Peyer's patch (tissue), 4 donors: Measurements from ENCODE around the gene ZBTB7C. TPM values are rescaled to one million over a fixed set of nuclear protein-coding genes. Genes with fewer than 3 reads are reported as not detected.

ENCODE experiments used
- DNase-seq, 3 donors: peaks; one replicate each; pipeline ENCODE4 v3.0.0-alpha.2; 2017 to 2019
- H3K27ac ChIP-seq, 4 donors: fragments of 200-600 bp; sonication (generic); one replicate each; pipeline ENCODE4 v1.5.1; 2016 to 2019
- H3K27me3 ChIP-seq, 2 donors: fragments of 200-600 bp; sonication (generic); one replicate each; pipeline ENCODE4 v1.5.1; 2019
- H3K36me3 ChIP-seq, 3 donors: fragments of 200-600 bp; sonication (generic); one replicate each; pipeline ENCODE4 v1.5.1; 2016 to 2019
- H3K4me1 ChIP-seq, 4 donors: fragments of 200-600 bp; sonication (generic); one replicate each; pipeline ENCODE4 v1.5.1; 2016 to 2019
- H3K4me3 ChIP-seq, 4 donors: fragments of 200-600 bp; sonication (generic); 1 replicate in 3 of 4; 2 replicates in 1 of 4; pipeline ENCODE4 v1.5.1; 2016 to 2019; ENCODE audit warnings: mild to moderate bottlenecking in 1 of 4
- H3K9me3 ChIP-seq, 4 donors: fragments of 200-600 bp; sonication (generic); one replicate each; pipeline ENCODE4 v1.5.1; 2016 to 2019; ENCODE audit warnings: mild to moderate bottlenecking in 1 of 4
- POLR2A ChIP-seq, 2 donors: fragments of 450-650 bp; IDR thresholded peaks; one replicate each; pipeline ENCODE4 v1.5.1; 2017; ENCODE audit warnings: antibody characterized with exemption in 2 of 2, mild to moderate bottlenecking in 2 of 2, moderate library complexity in 2 of 2
- total RNA-seq, 4 donors: library from RNA; depleted of rRNA; stranded (reverse); fragments of >200 nt; gene quantifications; one replicate each; pipeline ENCODE4 v1.1.0, GENCODE V29; 2016
- TF ChIP-seq, protein P1 (sequence below), 6 experiments: fragments of 450-650 bp in 4 of 6; fragments of 200-600 bp in 2 of 6; sonication (generic) in 1 of 6; IDR thresholded peaks; one replicate each; pipeline ENCODE4 v1.5.1; 2017 to 2019; ENCODE audit warnings: antibody characterized with exemption in 6 of 6, mild to moderate bottlenecking in 3 of 6, moderate library complexity in 1 of 6

The ZBTB7C gene
- total RNA-seq, 4 donors from 2014 or later: 10.5 to 15.7 (median 14.2) TPM

DNA sequence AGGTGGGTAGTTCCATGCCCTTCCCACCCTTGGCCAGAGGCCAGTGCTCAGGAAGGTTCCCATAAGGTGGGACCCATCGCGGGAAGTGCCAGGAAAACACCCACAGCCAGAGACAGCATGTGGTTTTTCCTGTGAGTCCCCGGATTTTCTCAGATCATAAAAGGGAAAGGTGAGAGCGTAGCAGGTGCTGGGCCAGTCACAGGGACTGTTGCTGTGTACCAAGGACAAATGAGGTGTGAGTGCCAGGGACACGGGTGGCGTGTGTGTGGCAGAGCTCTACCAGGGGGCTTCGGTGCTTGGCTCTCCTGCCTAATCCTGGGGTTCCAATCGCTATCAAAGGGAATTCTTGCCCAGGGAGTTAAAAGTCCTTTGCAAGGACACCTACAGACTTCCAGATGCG, 319.2 kb downstream of the ZBTB7C start:
- H3K4me1 ChIP-seq: peaks cover 0 to 19% (median 2%) of the 10 kb centered on the region in 4 donors
- no peak overlapping the region for H3K4me3 ChIP-seq
- no peaks in the 10 kb centered on the region for H3K27me3 ChIP-seq
- no peaks in the 10 kb centered on the region for H3K36me3 ChIP-seq
- no peak for TF ChIP-seq POLR2A (IDR thresholded peaks at IDR 0.05)
- TF ChIP-seq, protein P1, sequence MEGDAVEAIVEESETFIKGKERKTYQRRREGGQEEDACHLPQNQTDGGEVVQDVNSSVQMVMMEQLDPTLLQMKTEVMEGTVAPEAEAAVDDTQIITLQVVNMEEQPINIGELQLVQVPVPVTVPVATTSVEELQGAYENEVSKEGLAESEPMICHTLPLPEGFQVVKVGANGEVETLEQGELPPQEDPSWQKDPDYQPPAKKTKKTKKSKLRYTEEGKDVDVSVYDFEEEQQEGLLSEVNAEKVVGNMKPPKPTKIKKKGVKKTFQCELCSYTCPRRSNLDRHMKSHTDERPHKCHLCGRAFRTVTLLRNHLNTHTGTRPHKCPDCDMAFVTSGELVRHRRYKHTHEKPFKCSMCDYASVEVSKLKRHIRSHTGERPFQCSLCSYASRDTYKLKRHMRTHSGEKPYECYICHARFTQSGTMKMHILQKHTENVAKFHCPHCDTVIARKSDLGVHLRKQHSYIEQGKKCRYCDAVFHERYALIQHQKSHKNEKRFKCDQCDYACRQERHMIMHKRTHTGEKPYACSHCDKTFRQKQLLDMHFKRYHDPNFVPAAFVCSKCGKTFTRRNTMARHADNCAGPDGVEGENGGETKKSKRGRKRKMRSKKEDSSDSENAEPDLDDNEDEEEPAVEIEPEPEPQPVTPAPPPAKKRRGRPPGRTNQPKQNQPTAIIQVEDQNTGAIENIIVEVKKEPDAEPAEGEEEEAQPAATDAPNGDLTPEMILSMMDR (IDR thresholded peaks at IDR 0.05): no peak
- no peak overlapping the region for H3K27ac ChIP-seq
- H3K9me3 ChIP-seq: no peaks in the 10 kb centered on the region
- DNase-seq: no peak

DNA sequence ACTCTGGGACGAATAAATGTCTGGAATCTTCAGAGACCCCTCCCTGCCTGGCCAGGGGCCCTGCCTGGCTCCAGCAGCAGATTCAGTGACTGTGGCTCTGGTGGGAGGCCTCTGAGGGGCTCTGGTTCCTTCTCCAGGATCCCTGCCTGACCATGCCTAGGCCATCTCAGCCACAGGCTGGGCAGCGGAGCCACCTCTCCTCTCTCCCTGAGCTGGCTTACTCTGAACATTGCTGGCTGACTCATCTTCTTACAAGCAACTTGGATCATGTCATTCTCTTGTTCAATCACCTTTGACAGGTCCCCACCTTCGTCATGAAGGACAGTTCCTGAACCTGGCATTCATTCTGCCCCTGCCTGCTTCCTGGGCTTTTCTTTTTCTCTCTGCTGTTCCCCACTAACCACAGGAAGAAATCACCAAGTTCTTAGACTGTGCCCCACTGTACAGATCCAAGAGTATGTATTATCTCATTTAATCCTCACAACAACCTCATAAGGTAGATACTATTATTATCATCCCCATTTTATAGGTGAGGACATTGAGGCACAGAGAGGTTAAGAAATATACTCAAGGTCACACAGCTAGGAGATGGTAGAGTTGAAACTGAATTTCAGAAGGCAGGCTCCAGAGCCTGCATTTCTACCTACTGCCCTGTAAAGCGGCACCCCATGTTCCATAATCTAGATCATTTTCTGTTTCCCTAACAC, 323.2 kb downstream of the ZBTB7C start:
- Histone ChIP-seq H3K4me1 (peaks cover 0 to 19% (median 3%) of the 10 kb centered on the region in 4 donors), H3K4me3 (no peak overlapping the region), H3K36me3 (no peaks in the 10 kb centered on the region), H3K27ac (peak overlapping the region in 3 of 4 donors; percentile 67 to 97 (median 86)), H3K9me3 (no peaks in the 10 kb centered on the region), H3K27me3 (no peaks in the 10 kb centered on the region)
- peak in 2 of 3 donors; percentile 71 to 80 for DNase-seq
- TF ChIP-seq POLR2A (IDR thresholded peaks at IDR 0.05): peak; percentile 57 to 84
- TF ChIP-seq, protein P1 (IDR thresholded peaks at IDR 0.05): no peak

DNA sequence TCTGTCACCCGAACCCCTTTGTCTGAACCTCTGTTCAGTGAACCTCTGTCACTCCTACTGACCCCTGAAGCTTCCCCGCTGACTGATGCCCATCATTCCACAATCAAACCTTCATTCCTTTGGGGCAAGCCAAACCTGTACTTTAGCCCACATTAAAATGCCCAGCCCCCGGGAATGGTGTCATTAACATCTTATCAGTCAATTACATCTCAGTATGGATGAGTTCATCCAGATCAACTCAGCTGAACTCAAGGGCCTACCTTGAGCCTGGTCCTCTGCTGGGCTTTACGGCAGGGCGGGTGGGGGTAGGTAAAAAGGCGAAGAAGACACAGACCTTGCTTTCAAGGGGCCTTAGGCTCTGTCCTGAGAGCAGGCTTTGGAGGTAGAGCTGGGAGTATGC, 324.3 kb downstream of the ZBTB7C start:
- Histone ChIP-seq H3K4me3 (no peak overlapping the region), H3K27me3 (no peaks in the 10 kb centered on the region), H3K27ac (peak overlapping the region in 3 of 4 donors; percentile 75 to 97 (median 86)), H3K36me3 (no peaks in the 10 kb centered on the region), H3K9me3 (no peaks in the 10 kb centered on the region), H3K4me1 (peaks cover 0 to 19% (median 3%) of the 10 kb centered on the region in 4 donors)
- DNase-seq: peak in 2 of 3 donors; percentile 71 to 82
- TF ChIP-seq, protein P1 (IDR thresholded peaks at IDR 0.05): no peak
- no peak for TF ChIP-seq POLR2A (IDR thresholded peaks at IDR 0.05)

DNA sequence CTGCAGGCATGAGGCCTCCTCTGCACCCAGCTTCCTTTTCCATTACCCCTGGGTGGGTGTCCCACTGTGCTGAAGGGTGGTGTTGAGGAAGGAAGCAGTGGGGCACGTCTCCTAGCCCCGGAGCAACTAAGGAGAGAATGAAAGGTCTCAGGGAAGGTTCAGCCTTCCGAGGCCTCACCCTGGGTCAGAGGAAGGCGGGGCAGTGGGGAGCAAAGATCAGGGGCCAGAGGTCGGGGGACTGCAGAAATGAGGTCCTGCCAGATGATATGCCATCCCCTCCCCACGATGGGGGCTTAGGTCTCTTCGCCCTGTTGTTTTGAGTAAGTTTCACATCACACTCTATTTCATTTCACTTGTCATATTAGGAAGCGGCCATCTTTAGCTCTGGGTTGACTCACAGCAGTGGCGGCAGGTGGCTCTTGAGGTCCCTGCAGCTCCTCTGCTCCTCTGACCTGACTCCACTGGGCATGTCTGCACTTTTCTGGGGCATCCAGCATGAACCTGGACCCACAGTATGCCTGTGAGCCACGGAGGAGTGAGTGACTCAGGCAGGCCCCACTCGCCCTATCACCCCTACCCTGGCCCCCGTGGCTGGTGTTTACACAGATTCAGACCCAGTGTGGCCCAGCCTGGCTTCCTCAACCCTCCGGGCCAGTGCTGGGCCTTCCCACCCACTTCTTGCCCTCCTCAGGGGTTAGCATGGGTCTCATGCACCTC, 325.0 kb downstream of the ZBTB7C start:
- Histone ChIP-seq H3K4me1 (peaks cover 0 to 19% (median 3%) of the 10 kb centered on the region in 4 donors), H3K27ac (peak overlapping the region in 3 of 4 donors; percentile 75 to 97 (median 86)), H3K4me3 (peak overlapping the region in 2 of 4 donors; percentile 29 to 35), H3K36me3 (no peaks in the 10 kb centered on the region), H3K9me3 (no peaks in the 10 kb centered on the region), H3K27me3 (no peaks in the 10 kb centered on the region)
- peak in 2 of 3 donors; percentile 72 to 73 for DNase-seq
- TF ChIP-seq POLR2A (IDR thresholded peaks at IDR 0.05): peak in 1 of 2 donors; percentile 43
- TF ChIP-seq, protein P1 (IDR thresholded peaks at IDR 0.05): no peak

DNA sequence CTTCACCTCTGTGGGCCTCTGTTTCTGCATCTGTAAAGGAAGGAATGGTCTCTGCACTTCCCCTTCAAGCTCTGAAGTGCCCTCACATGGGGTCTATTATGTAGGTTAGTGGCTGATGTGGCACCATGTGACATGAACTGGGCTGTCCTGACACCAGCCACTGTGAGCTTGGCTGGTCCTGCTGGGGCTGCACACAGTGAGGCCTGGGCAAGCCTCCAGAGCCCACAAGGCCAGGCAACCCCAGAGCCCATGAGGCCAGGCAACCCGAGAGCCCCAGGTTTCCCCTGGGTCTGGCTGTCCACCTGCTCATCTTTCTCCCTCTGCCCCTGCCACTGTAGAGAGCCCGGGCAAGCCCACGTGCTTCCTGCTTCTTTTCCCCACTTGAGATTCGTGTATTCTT, 328.6 kb downstream of the ZBTB7C start:
- H3K9me3 ChIP-seq: no peaks in the 10 kb centered on the region
- no peak for DNase-seq
- TF ChIP-seq, protein P1 (IDR thresholded peaks at IDR 0.05): no peak
- TF ChIP-seq POLR2A (IDR thresholded peaks at IDR 0.05): no peak
- no peak overlapping the region for H3K4me3 ChIP-seq
- H3K4me1 ChIP-seq: peaks cover 0 to 6% (median 2%) of the 10 kb centered on the region in 4 donors
- no peak overlapping the region for H3K27ac ChIP-seq
- no peaks in the 10 kb centered on the region for H3K36me3 ChIP-seq
- H3K27me3 ChIP-seq: no peaks in the 10 kb centered on the region
